ENCODE measurements around the gene TNS1. TPM values are rescaled to one million over a fixed set of nuclear protein-coding genes. Genes with fewer than 3 reads are reported as not detected.

TNS1 gene
- total and polyA plus RNA-seq, 9 of the 15 experiments (the other 6 are each of a cell fraction or from before 2014, with no cell fraction given), result 0.13 to 2.7 (median 0.77) TPM

- Histone ChIP-seq H3K4me1 (replicated peaks in 1 of 2; ENCODE audit: control insufficient read depth in 2 of 2, insufficient read depth in 2 of 2, low read length in 2 of 2) (peaks cover 0 to under 1% of the 10 kb centered on the region in 2 experiments; a peak in 1 of 5 replicates), H3K36me3 (ENCODE audit: control insufficient read depth, insufficient read depth, low read length) (no peaks in the 10 kb centered on the region), H3K9ac (ENCODE audit: insufficient read depth in 1 of 2, low read depth in 2 of 2, low read length in 2 of 2) (no peak overlapping the region), H4K20me1 (replicated peaks; ENCODE audit: control insufficient read depth, insufficient read depth, low read length) (no peaks in the 10 kb centered on the region), H3K27ac (ENCODE audit: extremely low read depth, low read depth, low read length) (no peak overlapping the region), H3K9me3 (replicated peaks; ENCODE audit: control insufficient read depth, insufficient read depth, low read depth, low read length) (no peaks in the 10 kb centered on the region), H3K79me2 (ENCODE audit: control insufficient read depth, insufficient read depth, low read length) (no peaks in the 10 kb centered on the region), H3K4me3 (no peak overlapping the region), H3K27me3 (ENCODE audit: control insufficient read depth in 2 of 2, insufficient read depth in 2 of 2, low read length in 2 of 2) (peaks cover 0 to 39% of the 10 kb centered on the region in 2 experiments; a peak in 3 of 5 replicates), H2AFZ (ENCODE audit: low read depth, low read length) (no peak overlapping the region), H3K9me1 (ENCODE audit: control insufficient read depth, insufficient read depth, low read length) (no peaks in the 10 kb centered on the region), H3K4me2 (ENCODE audit: insufficient read depth, low read length) (no peak overlapping the region)
- no peak for DNase-seq (ENCODE audit: extremely low read depth in 1 of 4, low spot score in 3 of 4)
- in situ Hi-C loops (cut with MboI), result no loop called here
- no peak for ATAC-seq
- WGBS (ENCODE audit: insufficient coverage, low coverage, missing lambda C conversion rate), result 12% methylated on average over 6 of the region's 8 CpGs
- intact Hi-C loops (cut with micrococcal nuclease), result no loop called here
- no peak for FAIRE-seq
- ChIA-PET POLR2A (no interaction called here), CTCF (ENCODE audit: low intra/inter-chr PET ratio) (no interaction called here)
- BruUV-seq (replicated peaks), result no TSS peak
- TF ChIP-seq KAT7 (CRISPR knock-in tag; IDR thresholded peaks at IDR 0.05; ENCODE audit: borderline replicate concordance) (no peak), HMGN3 (IDR thresholded peaks at IDR 0.05; ENCODE audit: borderline replicate concordance, extremely low read depth, insufficient read length, low read depth, low read length) (no peak), CREB1 (IDR thresholded peaks at IDR 0.05) (no peak), CREB1 (CRISPR knock-in tag; IDR thresholded peaks at IDR 0.05) (no peak), PHTF2 (CRISPR knock-in tag; IDR thresholded peaks at IDR 0.05) (no peak), MTA1 (IDR thresholded peaks at IDR 0.05; ENCODE audit: borderline replicate concordance) (no peak), XRCC5 (IDR thresholded peaks at IDR 0.05; ENCODE audit: low read depth, low read length) (no peak), STAT5A (IDR thresholded peaks at IDR 0.05; ENCODE audit: borderline replicate concordance, low read length) (no peak), ZNF318 (IDR thresholded peaks at IDR 0.05; ENCODE audit: borderline replicate concordance in 1 of 2, low read depth in 1 of 2) (no peak), SIN3B (IDR thresholded peaks at IDR 0.05; ENCODE audit: low read depth) (no peak), HMGXB4 (CRISPR knock-in tag; IDR thresholded peaks at IDR 0.05) (no peak), ZNF282 (CRISPR knock-in tag; IDR thresholded peaks at IDR 0.05) (no peak), RBM25 (IDR thresholded peaks at IDR 0.05; ENCODE audit: low read depth, low read length, severe bottlenecking) (no peak)
These were observed 109.4 kb downstream of the TNS1 start for GRCh38 chr2:217893440-217893839.

All from K562 (cell line).